ENCODE measurements around the gene ACTG1.

ACTG1 gene

GRCh38 chr17:81479175-81480071 lies 33.2 kb downstream of the ACTG1 start:
- no peak for DNase-seq

GRCh38 chr17:81478119-81478518 lies 34.5 kb downstream of the ACTG1 start:
- DNase-seq = no peak

- no peak for DNase-seq
Measured at GRCh38 chr17:81477173-81477572, 35.4 kb downstream of the ACTG1 start.

GRCh38 chr17:81476635-81477034 lies 36.0 kb downstream of the ACTG1 start:
- DNase-seq = no peak

GRCh38 chr17:81476097-81476496 lies 36.5 kb downstream of the ACTG1 start:
- DNase-seq = no peak

- DNase-seq = no peak
Measured at GRCh38 chr17:81474958-81475357, 37.6 kb downstream of the ACTG1 start.

- no peak for DNase-seq
Measured at GRCh38 chr17:81473019-81473418, 39.6 kb downstream of the ACTG1 start.

- DNase-seq = peak in 1 of 5 donors; percentile 12
Measured at GRCh38 chr17:81471818-81472456, 40.7 kb downstream of the ACTG1 start.

GRCh38 chr17:81470944-81471817 lies 41.4 kb downstream of the ACTG1 start:
- no peak for DNase-seq

GRCh38 chr17:81470270-81470943 lies 42.2 kb downstream of the ACTG1 start:
- no peak for DNase-seq

GRCh38 chr17:81469266-81469665 lies 43.3 kb downstream of the ACTG1 start:
- no peak for DNase-seq

- no peak for DNase-seq
Measured at GRCh38 chr17:81468770-81469121, 43.9 kb downstream of the ACTG1 start.

- DNase-seq = no peak
Measured at GRCh38 chr17:81468111-81468769, 44.4 kb downstream of the ACTG1 start.

- no peak for DNase-seq
Measured at GRCh38 chr17:81466564-81467472, 45.8 kb downstream of the ACTG1 start.

- DNase-seq = no peak
Measured at GRCh38 chr17:81465910-81466309, 46.7 kb downstream of the ACTG1 start.

- no peak for DNase-seq
Measured at GRCh38 chr17:81464586-81464985, 48.0 kb downstream of the ACTG1 start.

GRCh38 chr17:81463506-81463905 lies 49.1 kb downstream of the ACTG1 start:
- DNase-seq = no peak

- no peak for DNase-seq
Measured at GRCh38 chr17:81462506-81463125, 50.0 kb downstream of the ACTG1 start.

- no peak for DNase-seq
Measured at GRCh38 chr17:81461607-81462500, 50.7 kb downstream of the ACTG1 start.

Measured in T-helper 1 cell (primary cell).